Activated T-cell treated with anti-CD3 and anti-CD28 coated beads, Interleukin-2, amount 50 U/mL, for 72 hours (primary cell): ENCODE results near the gene CHST11. TPM values are rescaled to one million over a fixed set of nuclear protein-coding genes. Genes with fewer than 3 reads are reported as not detected.

ENCODE experiments used
- ATAC-seq, 2 donors: fragments of 150-1000 bp; cut with Tn5 transposase; replicated peaks in 1 of 2; 2 replicates each; pipeline ENCODE4 v1.10.0; 2021; ENCODE audit warnings: moderate library complexity in 2 of 2, mild to moderate bottlenecking in 1 of 2
- DNase-seq, 2 donors: peaks; one replicate each; pipeline ENCODE4 v3.0.0; 2021 to 2022; ENCODE audit warnings: mixed read lengths in 1 of 2
- H3K27ac Mint-ChIP-seq: one replicate; pipeline ENCODE4 v1.8.0; 2022; ENCODE audit warnings: mild to moderate bottlenecking, moderate library complexity, mixed read lengths
- H3K27me3 Mint-ChIP-seq: one replicate; pipeline ENCODE4 v1.8.0; 2022; ENCODE audit warnings: low read depth, mixed read lengths
- H3K36me3 Mint-ChIP-seq, 2 donors: one replicate each; pipeline ENCODE4 v1.8.0; 2022; ENCODE audit warnings: mixed read lengths in 2 of 2, mild to moderate bottlenecking in 1 of 2; ENCODE audit not compliant: insufficient read depth in 2 of 2
- H3K4me1 Mint-ChIP-seq: one replicate; pipeline ENCODE4 v1.8.0; 2022; ENCODE audit warnings: low read depth, mixed read lengths
- H3K4me3 Mint-ChIP-seq, 2 donors: one replicate each; pipeline ENCODE4 v1.8.0; 2022; ENCODE audit warnings: mild to moderate bottlenecking in 2 of 2, mixed read lengths in 2 of 2, moderate library complexity in 2 of 2
- H3K9me3 Mint-ChIP-seq, 2 donors: one replicate each; pipeline ENCODE4 v1.8.0; 2022; ENCODE audit warnings: mixed read lengths in 2 of 2
- total RNA-seq, 2 donors: library from RNA; stranded (reverse); gene quantifications; one replicate each; pipeline ENCODE4 v1.2.3, GENCODE V29; 2022

CHST11 gene
- total RNA-seq, 2 donors from 2014 or later: 47.2 to 57.7 TPM

DNA sequence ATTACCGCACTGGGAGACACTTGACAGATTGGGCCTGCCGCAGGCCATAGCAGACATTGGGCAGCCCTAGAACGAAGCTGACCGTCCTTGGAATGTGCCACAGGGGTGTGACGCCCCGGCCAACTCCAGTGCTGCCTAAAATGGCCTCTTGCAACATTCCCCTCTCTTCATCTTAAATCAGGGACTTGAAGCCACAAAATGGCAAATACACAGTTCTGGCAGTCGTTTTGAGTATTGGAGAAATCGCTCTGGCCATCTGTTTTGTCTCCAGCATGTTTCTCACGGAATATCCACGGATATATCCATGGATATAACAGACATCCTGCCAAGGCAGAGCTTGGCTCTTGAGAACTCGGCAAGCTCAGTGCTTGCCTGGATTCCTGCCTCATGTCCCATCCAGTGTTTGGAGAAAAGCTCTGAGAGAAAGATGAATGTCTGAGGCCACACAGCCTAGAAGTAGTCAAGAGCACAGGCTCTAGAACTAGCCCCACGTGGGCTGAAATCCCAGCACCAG, 158.4 kb downstream of the CHST11 start:
- no peak for DNase-seq
- H3K27ac Mint-ChIP-seq: no peak overlapping the region

DNA sequence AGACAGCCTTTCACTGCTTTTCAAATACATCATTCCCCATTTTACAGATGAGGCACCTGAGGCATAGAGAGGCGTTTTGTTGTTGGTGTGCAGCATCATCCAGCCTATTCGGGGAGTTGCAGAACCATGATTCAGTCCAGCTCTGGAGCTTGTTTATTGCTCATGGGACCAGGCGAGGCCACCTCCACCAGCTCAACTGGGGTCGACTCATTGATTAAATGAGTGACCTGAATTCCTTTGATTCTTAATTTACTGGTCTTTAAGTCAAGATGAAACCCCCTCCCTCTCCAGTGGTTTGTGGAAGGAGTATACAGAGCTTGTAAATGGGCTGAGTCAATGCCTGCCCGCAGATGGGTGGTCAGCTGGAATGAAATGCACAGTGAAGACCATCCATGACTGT, 161.9 kb downstream of the CHST11 start:
- no peaks in the 10 kb centered on the region for H3K27me3 Mint-ChIP-seq
- H3K4me3 Mint-ChIP-seq: no peak overlapping the region
- H3K27ac Mint-ChIP-seq: peak overlapping the region; percentile 72
- peaks cover 7% of the 10 kb centered on the region for H3K4me1 Mint-ChIP-seq
- H3K36me3 Mint-ChIP-seq: peaks cover 0 to 1% of the 10 kb centered on the region in 2 donors
- ATAC-seq (no peak), DNase-seq (no peak)
- no peaks in the 10 kb centered on the region for H3K9me3 Mint-ChIP-seq

More for the DNA sequence above, 158.4 kb downstream of the CHST11 start:
- no peak for ATAC-seq
- no peaks in the 10 kb centered on the region for H3K27me3 Mint-ChIP-seq
- H3K4me3 Mint-ChIP-seq: no peak overlapping the region
- H3K36me3 Mint-ChIP-seq: peaks cover 1 to 5% of the 10 kb centered on the region in 2 donors
- H3K4me1 Mint-ChIP-seq: peaks cover 11% of the 10 kb centered on the region
- H3K9me3 Mint-ChIP-seq: no peaks in the 10 kb centered on the region

DNA sequence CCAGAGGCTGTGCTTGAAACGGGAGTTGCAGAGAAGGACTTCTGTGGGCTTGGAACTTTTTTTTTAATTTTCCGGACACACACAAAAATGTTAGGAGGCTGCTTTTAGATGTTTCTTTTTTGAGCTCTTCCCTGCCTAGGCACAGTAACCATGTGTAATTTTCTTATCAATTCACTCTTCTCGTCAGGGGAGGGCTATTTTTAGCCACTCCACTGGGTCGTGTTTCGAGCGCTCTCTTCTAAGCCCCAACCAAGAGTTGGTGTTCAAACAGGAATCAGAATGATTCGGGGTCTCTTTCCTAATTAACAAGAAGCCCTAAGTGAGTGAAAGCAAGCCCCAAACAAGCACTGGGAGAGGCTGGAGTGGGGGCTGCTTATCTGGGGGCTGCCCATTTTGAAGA, 162.6 kb downstream of the CHST11 start:
- Mint-ChIP-seq H3K4me1 (peaks cover 11% of the 10 kb centered on the region), H3K4me3 (no peak overlapping the region), H3K27me3 (no peaks in the 10 kb centered on the region), H3K9me3 (no peaks in the 10 kb centered on the region), H3K36me3 (peaks cover 0 to 1% of the 10 kb centered on the region in 2 donors), H3K27ac (no peak overlapping the region)
- DNase-seq (no peak), ATAC-seq (no peak)

DNA sequence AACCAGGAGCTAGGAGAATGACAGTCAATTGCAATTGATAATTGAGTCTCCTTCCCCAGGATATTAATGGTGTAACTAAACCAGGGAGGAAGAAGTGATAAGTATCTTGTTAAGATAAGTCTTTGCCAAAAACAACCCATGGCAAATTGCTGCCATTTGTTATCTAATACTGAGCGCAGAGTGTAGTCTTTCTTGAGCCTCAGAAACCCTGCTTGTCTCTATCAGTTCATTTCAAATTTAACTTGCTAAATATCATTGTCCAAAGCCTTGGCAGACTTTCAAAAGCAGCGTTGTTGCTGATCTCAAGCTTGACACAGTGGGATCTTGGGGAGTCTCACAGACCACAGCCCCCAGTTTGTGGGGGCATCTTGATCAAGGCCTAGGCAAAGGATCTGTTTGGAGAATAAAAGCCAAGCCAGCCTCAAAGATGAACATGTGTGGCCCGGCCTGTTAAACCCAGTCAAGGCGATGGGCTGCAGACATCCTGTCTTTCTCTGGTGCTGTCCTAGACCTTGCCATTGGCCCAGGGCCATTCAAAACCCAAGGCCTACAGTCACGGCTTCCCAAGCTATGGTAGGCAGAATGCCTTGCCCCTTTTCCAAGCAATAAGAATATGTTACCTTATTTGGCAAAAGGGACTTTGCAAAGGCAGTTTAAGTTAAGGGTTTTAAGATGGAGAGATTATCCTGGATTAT, 164.2 kb downstream of the CHST11 start:
- no peak overlapping the region for H3K4me3 Mint-ChIP-seq
- H3K4me1 Mint-ChIP-seq: peaks cover 11% of the 10 kb centered on the region
- H3K36me3 Mint-ChIP-seq: peaks cover 0 to 1% of the 10 kb centered on the region in 2 donors
- no peak overlapping the region for H3K27ac Mint-ChIP-seq
- ATAC-seq (no peak), DNase-seq (no peak)
- no peaks in the 10 kb centered on the region for H3K27me3 Mint-ChIP-seq
- H3K9me3 Mint-ChIP-seq: no peaks in the 10 kb centered on the region

DNA sequence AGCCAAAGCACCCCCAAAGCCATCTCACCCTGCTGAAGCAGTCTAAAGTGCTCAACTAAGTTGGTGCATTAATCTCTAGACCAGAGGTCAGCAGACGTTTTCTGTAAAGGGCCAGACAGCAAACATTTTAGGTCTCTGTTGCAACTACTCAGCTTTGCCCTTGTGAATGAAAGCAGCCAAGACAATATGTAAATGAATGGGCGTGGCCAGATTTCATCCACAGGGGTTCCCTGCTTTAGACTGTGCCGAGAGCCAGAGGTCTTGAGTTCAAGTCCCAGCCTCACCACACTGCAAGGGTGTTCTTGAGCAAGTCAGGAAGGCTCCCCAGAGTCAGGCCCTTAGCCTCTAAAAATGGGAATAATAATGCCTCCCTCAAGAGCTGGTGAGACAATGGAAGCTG, 166.2 kb downstream of the CHST11 start:
- Mint-ChIP-seq H3K4me1 (peaks cover 11% of the 10 kb centered on the region), H3K27ac (no peak overlapping the region), H3K27me3 (no peaks in the 10 kb centered on the region), H3K4me3 (no peak overlapping the region), H3K36me3 (peaks cover 0 to 1% of the 10 kb centered on the region in 2 donors), H3K9me3 (no peaks in the 10 kb centered on the region)
- DNase-seq (no peak), ATAC-seq (no peak)

DNA sequence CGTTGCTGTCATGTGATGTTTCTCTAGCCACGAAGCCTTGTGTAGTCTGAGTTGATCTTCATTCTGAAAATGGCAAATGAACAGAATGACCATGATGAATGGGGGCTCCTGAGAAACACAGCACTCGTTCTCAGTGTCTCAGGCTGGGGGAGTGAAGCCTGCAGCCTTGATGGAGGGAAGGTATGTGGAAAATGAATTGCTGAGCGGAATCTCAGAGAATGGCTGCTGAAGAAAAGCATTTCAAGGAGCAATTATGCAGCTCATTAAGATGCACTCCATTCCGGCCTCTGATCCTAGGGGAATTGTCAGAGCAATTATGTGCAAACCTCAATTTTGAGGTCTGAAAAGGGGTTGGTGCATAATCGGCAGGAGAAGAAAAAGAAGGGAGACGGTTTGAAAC, 167.1 kb downstream of the CHST11 start:
- Mint-ChIP-seq H3K27ac (peak overlapping the region; percentile 6), H3K27me3 (no peaks in the 10 kb centered on the region), H3K36me3 (no peaks in the 10 kb centered on the region), H3K4me1 (peaks cover 11% of the 10 kb centered on the region), H3K9me3 (no peaks in the 10 kb centered on the region), H3K4me3 (no peak overlapping the region)
- DNase-seq: no peak
- ATAC-seq: no peak

DNA sequence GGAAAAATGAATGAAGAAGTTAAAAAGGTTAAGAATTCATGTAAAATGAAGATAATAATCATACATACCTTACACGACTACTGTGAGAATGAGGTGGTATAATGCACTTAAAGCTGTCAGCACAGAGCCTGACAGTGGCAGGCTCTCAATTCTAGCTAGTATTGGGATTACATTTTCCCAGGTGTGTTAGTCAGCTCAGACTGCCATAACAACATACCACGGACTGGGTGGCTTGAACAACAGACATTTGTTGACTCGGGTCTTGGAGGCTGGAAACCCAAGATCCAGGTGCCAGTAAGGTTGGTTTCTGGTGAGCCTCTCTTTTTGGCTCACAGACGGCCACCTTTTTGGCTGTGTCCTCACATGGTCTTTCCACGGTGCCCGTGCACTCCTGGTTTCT, 167.8 kb downstream of the CHST11 start:
- no peaks in the 10 kb centered on the region for H3K27me3 Mint-ChIP-seq
- H3K4me3 Mint-ChIP-seq: no peak overlapping the region
- ATAC-seq: no peak
- H3K36me3 Mint-ChIP-seq: no peaks in the 10 kb centered on the region
- H3K9me3 Mint-ChIP-seq: no peaks in the 10 kb centered on the region
- no peak overlapping the region for H3K27ac Mint-ChIP-seq
- DNase-seq: no peak
- peaks cover 11% of the 10 kb centered on the region for H3K4me1 Mint-ChIP-seq

DNA sequence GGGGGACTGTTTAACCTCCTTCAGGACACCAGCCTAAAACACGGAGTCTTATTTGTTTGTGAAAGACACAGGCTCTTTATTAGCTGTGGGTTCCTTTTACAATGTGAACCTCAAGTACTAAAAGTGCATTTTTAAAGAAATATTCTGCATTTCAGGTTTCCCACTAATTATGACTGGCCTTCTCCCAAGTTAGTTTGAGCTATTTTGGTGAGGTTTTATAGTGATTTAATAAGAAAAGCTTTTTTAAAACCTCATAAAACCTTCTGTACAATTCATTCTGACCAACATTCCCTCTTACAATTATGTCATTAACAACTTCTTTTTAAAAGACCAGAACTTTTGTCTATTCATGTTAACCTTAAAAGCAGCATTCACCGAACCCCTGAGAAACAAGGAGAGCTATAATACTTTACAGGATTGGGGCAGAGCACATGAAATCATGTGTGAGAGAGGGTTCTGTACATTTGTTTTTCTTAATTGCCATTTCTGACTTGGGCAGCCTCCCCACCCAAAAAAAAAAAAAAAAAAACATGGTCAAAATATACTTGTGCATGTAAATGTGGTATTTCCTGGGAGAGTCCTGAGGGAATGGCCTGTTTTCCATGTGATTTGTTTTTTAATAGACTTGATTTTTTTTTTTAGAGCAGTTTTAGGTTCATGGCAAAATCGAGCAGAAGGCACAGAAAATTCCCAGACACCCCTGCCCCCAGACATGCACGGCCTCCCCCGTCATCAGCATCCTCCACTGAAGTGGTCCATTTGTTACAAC, 169.5 kb downstream of the CHST11 start:
- H3K27ac Mint-ChIP-seq: peak overlapping the region; percentile 21
- H3K4me3 Mint-ChIP-seq: no peak overlapping the region
- H3K36me3 Mint-ChIP-seq: no peaks in the 10 kb centered on the region
- peaks cover 11% of the 10 kb centered on the region for H3K4me1 Mint-ChIP-seq
- H3K9me3 Mint-ChIP-seq: no peaks in the 10 kb centered on the region
- no peak for ATAC-seq
- no peak for DNase-seq
- no peaks in the 10 kb centered on the region for H3K27me3 Mint-ChIP-seq

DNA sequence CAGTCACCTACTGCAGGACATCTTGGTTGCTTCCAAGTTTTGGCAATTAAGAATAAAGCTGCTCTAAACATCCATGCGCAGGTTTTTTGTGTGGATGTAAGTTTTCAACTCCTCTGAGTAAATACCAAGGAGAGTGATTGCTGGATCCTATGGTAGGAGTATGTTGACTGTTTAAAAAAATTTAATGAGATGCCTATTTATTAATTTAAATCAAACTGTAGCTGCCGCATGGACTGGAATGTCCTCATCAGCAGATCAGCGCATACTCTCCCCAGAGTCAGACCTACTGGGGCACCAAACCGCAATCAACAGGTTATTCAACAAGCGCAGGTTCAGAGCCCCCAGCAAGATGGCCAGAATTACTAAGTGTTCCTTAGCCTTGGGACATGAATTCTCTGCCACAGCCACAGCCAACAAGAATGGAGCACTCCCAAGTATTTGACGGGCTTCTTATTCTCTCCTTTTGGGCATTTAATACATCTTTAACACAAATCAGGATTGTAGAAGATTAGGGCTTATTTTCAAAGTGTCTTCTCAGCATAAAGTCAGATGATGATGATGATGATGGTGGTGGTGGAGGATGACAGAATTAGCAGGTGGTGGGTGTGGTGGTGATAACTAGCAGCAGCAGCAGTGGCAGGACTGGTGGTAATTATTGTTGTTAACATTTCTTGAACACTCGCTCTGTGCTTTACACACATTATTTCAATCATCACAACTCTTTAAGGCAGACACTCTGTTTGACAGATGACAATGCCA, 170.7 kb downstream of the CHST11 start:
- peak overlapping the region; percentile 45 for H3K27ac Mint-ChIP-seq
- no peaks in the 10 kb centered on the region for H3K9me3 Mint-ChIP-seq
- ATAC-seq: no peak
- no peaks in the 10 kb centered on the region for H3K27me3 Mint-ChIP-seq
- no peak for DNase-seq
- H3K36me3 Mint-ChIP-seq: no peaks in the 10 kb centered on the region
- peaks cover 11% of the 10 kb centered on the region for H3K4me1 Mint-ChIP-seq
- no peak overlapping the region for H3K4me3 Mint-ChIP-seq

DNA sequence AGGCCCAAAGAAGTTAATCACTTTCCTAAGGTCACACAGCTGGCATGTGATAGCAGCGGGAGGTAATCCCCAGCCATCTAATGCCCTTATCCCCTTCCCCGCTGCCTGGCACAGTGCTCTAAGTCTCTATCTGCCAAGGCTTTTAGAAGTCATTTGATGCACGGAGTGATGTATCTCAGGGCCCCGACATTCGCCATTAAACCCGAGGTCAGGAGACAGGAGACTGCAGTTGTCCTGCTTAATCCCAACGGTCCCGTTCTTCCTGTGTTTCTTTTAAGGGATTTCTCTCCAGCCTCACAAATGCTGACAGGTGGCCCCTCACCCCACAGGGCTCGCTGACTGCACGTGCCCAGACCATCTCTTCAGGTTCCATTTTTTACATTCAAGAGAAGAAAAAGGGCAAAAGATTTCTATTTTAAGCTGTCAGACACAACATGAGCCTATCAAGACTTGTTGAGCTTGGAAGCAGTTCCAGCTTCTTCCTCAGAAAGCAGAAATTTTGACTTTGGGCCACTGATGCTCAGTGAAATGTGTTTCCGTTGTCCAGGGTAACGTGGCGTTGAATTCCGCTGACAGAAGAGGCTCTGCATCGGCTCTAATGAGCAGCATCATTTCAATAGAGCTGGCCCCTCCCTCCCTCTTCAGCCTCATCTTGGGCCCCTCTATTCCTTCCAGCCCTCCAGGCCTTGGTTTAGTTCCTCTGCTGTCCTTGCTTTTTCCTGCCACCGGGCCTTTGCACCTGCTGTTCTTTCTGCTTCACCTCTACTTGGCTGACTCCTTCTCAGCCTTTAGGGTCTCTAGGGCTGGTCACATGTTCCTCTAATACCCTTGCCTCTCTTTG, 171.5 kb downstream of the CHST11 start:
- H3K27ac Mint-ChIP-seq: peak overlapping the region; percentile 45

DNA sequence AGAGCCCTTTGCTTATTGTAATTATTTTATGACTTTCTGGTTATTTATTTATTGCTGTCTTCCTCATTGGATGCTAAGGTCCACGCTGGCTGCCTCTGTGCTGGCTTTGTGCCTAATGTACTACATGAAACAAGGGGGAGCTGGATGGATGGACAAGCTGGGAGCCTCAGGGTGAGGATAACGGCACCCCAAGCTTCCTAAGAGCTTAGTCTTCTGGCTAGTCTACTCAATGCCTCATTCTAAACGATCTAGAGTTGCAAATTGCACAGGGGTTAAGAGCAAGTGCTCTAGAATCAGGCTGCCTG, 172.0 kb downstream of the CHST11 start:
- DNase-seq (no peak), ATAC-seq (no peak)
- H3K9me3 Mint-ChIP-seq: no peaks in the 10 kb centered on the region
- no peaks in the 10 kb centered on the region for H3K36me3 Mint-ChIP-seq
- peaks cover 11% of the 10 kb centered on the region for H3K4me1 Mint-ChIP-seq
- no peak overlapping the region for H3K4me3 Mint-ChIP-seq
- no peaks in the 10 kb centered on the region for H3K27me3 Mint-ChIP-seq
- H3K27ac Mint-ChIP-seq: peak overlapping the region; percentile 17

More for the DNA sequence above, 171.5 kb downstream of the CHST11 start:
- Mint-ChIP-seq H3K4me1 (peaks cover 14% of the 10 kb centered on the region), H3K4me3 (no peak overlapping the region), H3K36me3 (no peaks in the 10 kb centered on the region), H3K27me3 (no peaks in the 10 kb centered on the region), H3K9me3 (no peaks in the 10 kb centered on the region)
- ATAC-seq (no peak), DNase-seq (no peak)

DNA sequence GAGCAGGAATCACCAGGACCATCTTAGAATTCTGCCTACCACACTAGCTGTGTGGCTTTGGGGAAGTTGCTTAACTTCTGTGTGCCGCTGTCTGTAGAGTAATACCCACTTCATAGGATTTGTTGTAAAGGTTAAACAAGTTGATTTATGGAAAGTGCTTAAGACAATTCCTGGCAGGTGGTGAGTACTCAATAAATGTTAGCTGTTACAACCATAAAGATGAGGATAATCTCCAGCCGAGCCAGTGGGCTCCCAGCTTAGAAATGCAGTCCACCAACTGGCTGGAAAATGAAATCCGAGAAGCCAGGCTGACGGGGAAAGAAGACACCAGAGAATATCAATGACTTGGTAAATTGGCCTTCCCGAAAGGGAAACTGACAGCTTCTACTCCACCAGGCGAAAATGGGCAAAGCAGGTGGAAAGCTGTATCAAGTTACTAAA, 173.5 kb downstream of the CHST11 start:
- H3K27me3 Mint-ChIP-seq: no peaks in the 10 kb centered on the region
- H3K9me3 Mint-ChIP-seq: no peaks in the 10 kb centered on the region
- H3K27ac Mint-ChIP-seq: no peak overlapping the region
- no peak for DNase-seq
- H3K4me3 Mint-ChIP-seq: no peak overlapping the region
- H3K36me3 Mint-ChIP-seq: no peaks in the 10 kb centered on the region
- peaks cover 10% of the 10 kb centered on the region for H3K4me1 Mint-ChIP-seq
- no peak for ATAC-seq
